ENCODE data around the gene TP63. TPM values are rescaled to one million over a fixed set of nuclear protein-coding genes. Genes with fewer than 3 reads are reported as not detected.

TP63 gene
- polyA plus RNA-seq, 3 donors, result not detected

DNA sequence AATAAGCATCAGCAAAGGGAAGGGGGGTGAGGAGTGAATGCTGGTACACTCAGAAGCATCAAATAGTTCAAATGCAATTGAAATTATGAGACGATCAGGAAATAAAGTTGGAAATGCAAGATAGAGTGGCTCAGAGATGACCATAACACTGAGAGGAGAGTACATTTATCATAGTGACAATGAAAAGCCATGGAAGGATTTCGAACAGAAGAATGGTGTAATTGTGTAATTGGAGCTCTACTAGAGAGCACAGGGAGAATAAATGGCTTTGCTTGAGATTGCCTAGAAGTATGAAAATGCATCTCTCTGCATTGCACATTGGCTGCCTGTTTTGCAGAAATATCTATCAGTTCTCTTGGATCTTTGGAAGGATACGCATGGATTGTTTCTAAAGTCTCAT lies 163.3 kb downstream of the TP63 start:
- peaks cover 0 to 1% (median 0%) of the 10 kb centered on the region in 3 donors for H3K27me3 Mint-ChIP-seq (ENCODE audit: low read depth in 3 of 3)
- H3K4me3 Mint-ChIP-seq, result no peak overlapping the region
- H3K4me1 ChIP-seq (ENCODE audit: control insufficient read depth in 1 of 2, insufficient read depth in 2 of 2, low read length in 2 of 2), result no peaks in the 10 kb centered on the region
- intact Hi-C loops (cut with micrococcal nuclease), result no loop called here
- no peaks in the 10 kb centered on the region for H4K20me1 ChIP-seq (ENCODE audit: insufficient read depth, low read length)
- H3K27me3 ChIP-seq (ENCODE audit: control insufficient read depth in 2 of 2, insufficient read depth in 2 of 2, low read length in 2 of 2), result no peaks in the 10 kb centered on the region
- no peaks in the 10 kb centered on the region for H3K36me3 ChIP-seq (replicated peaks in 1 of 2; ENCODE audit: control insufficient read depth in 1 of 2, insufficient read depth in 2 of 2, low read length in 2 of 2)
- no peaks in the 10 kb centered on the region for H3K9me3 ChIP-seq (replicated peaks in 1 of 2; ENCODE audit: control insufficient read depth in 1 of 2, insufficient read depth in 1 of 2, low read length in 2 of 2)
- no peak overlapping the region for H3K27ac ChIP-seq (ENCODE audit: low read depth in 1 of 2, low read length in 2 of 2)
- no peak overlapping the region for H2AFZ ChIP-seq (ENCODE audit: insufficient read depth, low read depth, low read length, poor library complexity, severe bottlenecking)
- H3K27ac Mint-ChIP-seq, result no peak overlapping the region
- no peak for DNase-seq
- no peak overlapping the region for H3K9ac ChIP-seq (ENCODE audit: insufficient read depth, low read length, poor library complexity, severe bottlenecking)
- no peaks in the 10 kb centered on the region for H3K4me1 Mint-ChIP-seq
- peaks cover 0 to 2% (median 0%) of the 10 kb centered on the region in 7 donors for H3K9me3 Mint-ChIP-seq
- H3K36me3 Mint-ChIP-seq, result no peaks in the 10 kb centered on the region
- H3K4me2 ChIP-seq (replicated peaks; ENCODE audit: extremely low read depth, low read length, poor library complexity, severe bottlenecking), result no peak overlapping the region
- WGBS (ENCODE audit: insufficient coverage), result 82% methylated on average over 3 of the region's 3 CpGs
- no peak overlapping the region for H3K4me3 ChIP-seq (replicated peaks in 1 of 3; ENCODE audit: low read depth in 2 of 3, low read length in 3 of 3)
- no peaks in the 10 kb centered on the region for H3K79me2 ChIP-seq (ENCODE audit: insufficient read depth, low read length)
- TF ChIP-seq, protein P1, sequence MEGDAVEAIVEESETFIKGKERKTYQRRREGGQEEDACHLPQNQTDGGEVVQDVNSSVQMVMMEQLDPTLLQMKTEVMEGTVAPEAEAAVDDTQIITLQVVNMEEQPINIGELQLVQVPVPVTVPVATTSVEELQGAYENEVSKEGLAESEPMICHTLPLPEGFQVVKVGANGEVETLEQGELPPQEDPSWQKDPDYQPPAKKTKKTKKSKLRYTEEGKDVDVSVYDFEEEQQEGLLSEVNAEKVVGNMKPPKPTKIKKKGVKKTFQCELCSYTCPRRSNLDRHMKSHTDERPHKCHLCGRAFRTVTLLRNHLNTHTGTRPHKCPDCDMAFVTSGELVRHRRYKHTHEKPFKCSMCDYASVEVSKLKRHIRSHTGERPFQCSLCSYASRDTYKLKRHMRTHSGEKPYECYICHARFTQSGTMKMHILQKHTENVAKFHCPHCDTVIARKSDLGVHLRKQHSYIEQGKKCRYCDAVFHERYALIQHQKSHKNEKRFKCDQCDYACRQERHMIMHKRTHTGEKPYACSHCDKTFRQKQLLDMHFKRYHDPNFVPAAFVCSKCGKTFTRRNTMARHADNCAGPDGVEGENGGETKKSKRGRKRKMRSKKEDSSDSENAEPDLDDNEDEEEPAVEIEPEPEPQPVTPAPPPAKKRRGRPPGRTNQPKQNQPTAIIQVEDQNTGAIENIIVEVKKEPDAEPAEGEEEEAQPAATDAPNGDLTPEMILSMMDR (IDR thresholded peaks at IDR 0.05), result no peak

DNA sequence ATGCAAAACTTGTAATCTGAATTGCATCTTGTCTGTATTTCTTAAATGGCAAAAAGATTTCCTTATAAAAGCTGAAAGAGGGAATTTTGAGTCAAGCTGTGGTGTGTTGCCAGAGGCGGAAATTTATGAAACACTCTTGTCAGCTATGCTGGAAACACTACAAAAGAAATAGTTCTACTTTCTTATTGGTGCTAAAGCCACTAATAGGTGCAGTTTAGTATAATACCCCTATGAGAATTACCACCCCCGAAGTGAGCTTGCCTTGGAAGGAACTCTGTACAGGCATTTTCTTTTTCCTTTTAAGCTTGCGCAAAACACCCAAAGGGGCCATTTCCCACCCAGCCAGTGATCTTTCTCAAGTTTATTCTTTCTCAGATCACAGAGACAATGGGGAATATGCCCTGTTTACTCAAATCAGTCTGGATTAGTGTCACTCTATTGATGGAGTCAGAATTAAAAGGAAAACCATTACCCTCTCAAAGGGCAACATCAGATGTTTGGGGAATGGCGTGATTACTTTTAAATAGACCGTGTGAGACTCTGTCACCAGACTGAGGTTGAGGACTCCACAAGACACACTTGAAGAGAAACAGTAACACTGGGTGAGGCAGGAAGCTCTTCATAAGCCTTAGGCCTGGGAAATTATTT lies 166.0 kb downstream of the TP63 start:
- Histone ChIP-seq H4K20me1 (ENCODE audit: insufficient read depth, low read length) (no peaks in the 10 kb centered on the region), H3K27ac (ENCODE audit: low read depth in 1 of 2, low read length in 2 of 2) (no peak overlapping the region), H3K4me2 (replicated peaks; ENCODE audit: extremely low read depth, low read length, poor library complexity, severe bottlenecking) (no peak overlapping the region), H3K36me3 (replicated peaks in 1 of 2; ENCODE audit: control insufficient read depth in 1 of 2, insufficient read depth in 2 of 2, low read length in 2 of 2) (no peaks in the 10 kb centered on the region), H3K79me2 (ENCODE audit: insufficient read depth, low read length) (no peaks in the 10 kb centered on the region), H3K4me1 (ENCODE audit: control insufficient read depth in 1 of 2, insufficient read depth in 2 of 2, low read length in 2 of 2) (no peaks in the 10 kb centered on the region), H3K4me3 (replicated peaks in 1 of 3; ENCODE audit: low read depth in 2 of 3, low read length in 3 of 3) (no peak overlapping the region), H3K27me3 (ENCODE audit: control insufficient read depth in 2 of 2, insufficient read depth in 2 of 2, low read length in 2 of 2) (no peaks in the 10 kb centered on the region), H3K9me3 (replicated peaks in 1 of 2; ENCODE audit: control insufficient read depth in 1 of 2, insufficient read depth in 1 of 2, low read length in 2 of 2) (no peaks in the 10 kb centered on the region), H3K9ac (ENCODE audit: insufficient read depth, low read length, poor library complexity, severe bottlenecking) (no peak overlapping the region), H2AFZ (ENCODE audit: insufficient read depth, low read depth, low read length, poor library complexity, severe bottlenecking) (no peak overlapping the region)
- TF ChIP-seq, protein P1 (IDR thresholded peaks at IDR 0.05), result no peak
- no peaks in the 10 kb centered on the region for H3K4me1 Mint-ChIP-seq
- DNase-seq, result no peak
- no peak overlapping the region for H3K27ac Mint-ChIP-seq
- H3K27me3 Mint-ChIP-seq (ENCODE audit: low read depth in 3 of 3), result peaks cover 0 to 2% (median 1%) of the 10 kb centered on the region in 3 donors
- intact Hi-C loops (cut with micrococcal nuclease), result no loop called here
- 100% methylated on average over 1 of the region's 5 CpGs for WGBS (ENCODE audit: insufficient coverage)
- H3K36me3 Mint-ChIP-seq, result no peaks in the 10 kb centered on the region
- no peak overlapping the region for H3K4me3 Mint-ChIP-seq
- H3K9me3 Mint-ChIP-seq, result peaks cover 0 to 2% (median 0%) of the 10 kb centered on the region in 7 donors

Measured in CD14-positive monocyte (primary cell).